ENCODE measurements around the gene FAM174C.

FAM174C gene

GRCh38 chr19:1275976-1276627, 772 bp downstream of the FAM174C start:
- Histone ChIP-seq H3K4me3 (ENCODE audit: low read length) (peak overlapping the region; percentile 76), H3K9me3 (ENCODE audit: control insufficient read depth, low read depth, low read length) (no peaks in the 10 kb centered on the region), H3K4me1 (ENCODE audit: control insufficient read depth, low read depth, low read length) (peaks cover 5% of the 10 kb centered on the region), H3K9ac (ENCODE audit: low read length) (peak overlapping the region; percentile 83), H3K27ac (ENCODE audit: low read length) (peak overlapping the region; percentile 70), H3K36me3 (ENCODE audit: control insufficient read depth, low read depth, low read length) (peaks cover 43% of the 10 kb centered on the region), H3K27me3 (ENCODE audit: control insufficient read depth, insufficient read depth, low read length) (no peaks in the 10 kb centered on the region)

- Histone ChIP-seq H3K27ac (ENCODE audit: low read length) (no peak overlapping the region), H3K4me3 (ENCODE audit: low read length) (peak overlapping the region; percentile 76), H3K4me1 (ENCODE audit: control insufficient read depth, low read depth, low read length) (peaks cover 5% of the 10 kb centered on the region)
Observed at GRCh38 chr19:1276628-1277022, 1.3 kb downstream of the FAM174C start.

GRCh38 chr19:1277061-1277460, 1.7 kb downstream of the FAM174C start:
- peaks cover 5% of the 10 kb centered on the region for H3K4me1 ChIP-seq (ENCODE audit: control insufficient read depth, low read depth, low read length)
- H3K27me3 ChIP-seq (ENCODE audit: control insufficient read depth, insufficient read depth, low read length): no peaks in the 10 kb centered on the region
- no peak overlapping the region for H3K9ac ChIP-seq (ENCODE audit: low read length)
- no peak overlapping the region for H3K27ac ChIP-seq (ENCODE audit: low read length)
- peaks cover 34% of the 10 kb centered on the region for H3K36me3 ChIP-seq (ENCODE audit: control insufficient read depth, low read depth, low read length)
- H3K4me3 ChIP-seq (ENCODE audit: low read length): no peak overlapping the region
- H3K9me3 ChIP-seq (ENCODE audit: control insufficient read depth, low read depth, low read length): no peaks in the 10 kb centered on the region

More at GRCh38 chr19:1276628-1277022, 1.3 kb downstream of the FAM174C start:
- no peaks in the 10 kb centered on the region for H3K27me3 ChIP-seq (ENCODE audit: control insufficient read depth, insufficient read depth, low read length)
- peaks cover 38% of the 10 kb centered on the region for H3K36me3 ChIP-seq (ENCODE audit: control insufficient read depth, low read depth, low read length)
- no peaks in the 10 kb centered on the region for H3K9me3 ChIP-seq (ENCODE audit: control insufficient read depth, low read depth, low read length)
- H3K9ac ChIP-seq (ENCODE audit: low read length): peak overlapping the region; percentile 83

- Histone ChIP-seq H3K27ac (ENCODE audit: low read length) (no peak overlapping the region), H3K36me3 (ENCODE audit: control insufficient read depth, low read depth, low read length) (peaks cover 24% of the 10 kb centered on the region), H3K27me3 (ENCODE audit: control insufficient read depth, insufficient read depth, low read length) (peaks cover under 1% of the 10 kb centered on the region), H3K9me3 (ENCODE audit: control insufficient read depth, low read depth, low read length) (no peaks in the 10 kb centered on the region), H3K4me3 (ENCODE audit: low read length) (no peak overlapping the region), H3K4me1 (ENCODE audit: control insufficient read depth, low read depth, low read length) (peaks cover 5% of the 10 kb centered on the region), H3K9ac (ENCODE audit: low read length) (no peak overlapping the region)
Observed at GRCh38 chr19:1278074-1278473, 2.7 kb downstream of the FAM174C start.

GRCh38 chr19:1278713-1279660, 3.7 kb downstream of the FAM174C start:
- H3K27me3 ChIP-seq (ENCODE audit: control insufficient read depth, insufficient read depth, low read length): peaks cover 8% of the 10 kb centered on the region
- peaks cover 1% of the 10 kb centered on the region for H3K4me1 ChIP-seq (ENCODE audit: control insufficient read depth, low read depth, low read length)
- H3K9ac ChIP-seq (ENCODE audit: low read length): no peak overlapping the region
- H3K36me3 ChIP-seq (ENCODE audit: control insufficient read depth, low read depth, low read length): peaks cover 15% of the 10 kb centered on the region
- no peak overlapping the region for H3K27ac ChIP-seq (ENCODE audit: low read length)
- H3K4me3 ChIP-seq (ENCODE audit: low read length): no peak overlapping the region
- H3K9me3 ChIP-seq (ENCODE audit: control insufficient read depth, low read depth, low read length): no peaks in the 10 kb centered on the region

- H3K9ac ChIP-seq (ENCODE audit: low read length): no peak overlapping the region
- peaks cover 6% of the 10 kb centered on the region for H3K36me3 ChIP-seq (ENCODE audit: control insufficient read depth, low read depth, low read length)
- H3K27ac ChIP-seq (ENCODE audit: low read length): no peak overlapping the region
- H3K4me3 ChIP-seq (ENCODE audit: low read length): no peak overlapping the region
- no peaks in the 10 kb centered on the region for H3K4me1 ChIP-seq (ENCODE audit: control insufficient read depth, low read depth, low read length)
- H3K27me3 ChIP-seq (ENCODE audit: control insufficient read depth, insufficient read depth, low read length): peaks cover 17% of the 10 kb centered on the region
- no peaks in the 10 kb centered on the region for H3K9me3 ChIP-seq (ENCODE audit: control insufficient read depth, low read depth, low read length)
Observed at GRCh38 chr19:1279782-1280341, 4.5 kb downstream of the FAM174C start.

- Histone ChIP-seq H3K9me3 (ENCODE audit: control insufficient read depth, low read depth, low read length) (no peaks in the 10 kb centered on the region), H3K9ac (ENCODE audit: low read length) (no peak overlapping the region), H3K4me1 (ENCODE audit: control insufficient read depth, low read depth, low read length) (peaks cover 4% of the 10 kb centered on the region), H3K27ac (ENCODE audit: low read length) (no peak overlapping the region), H3K27me3 (ENCODE audit: control insufficient read depth, insufficient read depth, low read length) (peaks cover 23% of the 10 kb centered on the region), H3K4me3 (ENCODE audit: low read length) (no peak overlapping the region), H3K36me3 (ENCODE audit: control insufficient read depth, low read depth, low read length) (peaks cover 6% of the 10 kb centered on the region)
Observed at GRCh38 chr19:1280636-1281568, 5.6 kb downstream of the FAM174C start.

GRCh38 chr19:1281569-1282287, 6.4 kb downstream of the FAM174C start:
- H3K9ac ChIP-seq (ENCODE audit: low read length): no peak overlapping the region
- no peak overlapping the region for H3K4me3 ChIP-seq (ENCODE audit: low read length)
- H3K9me3 ChIP-seq (ENCODE audit: control insufficient read depth, low read depth, low read length): no peaks in the 10 kb centered on the region
- H3K27me3 ChIP-seq (ENCODE audit: control insufficient read depth, insufficient read depth, low read length): peaks cover 27% of the 10 kb centered on the region
- peaks cover 4% of the 10 kb centered on the region for H3K4me1 ChIP-seq (ENCODE audit: control insufficient read depth, low read depth, low read length)
- H3K36me3 ChIP-seq (ENCODE audit: control insufficient read depth, low read depth, low read length): peaks cover 6% of the 10 kb centered on the region
- H3K27ac ChIP-seq (ENCODE audit: low read length): no peak overlapping the region

GRCh38 chr19:1282588-1283206, 7.4 kb downstream of the FAM174C start:
- H3K9ac ChIP-seq (ENCODE audit: low read length): no peak overlapping the region
- peaks cover 6% of the 10 kb centered on the region for H3K36me3 ChIP-seq (ENCODE audit: control insufficient read depth, low read depth, low read length)
- H3K9me3 ChIP-seq (ENCODE audit: control insufficient read depth, low read depth, low read length): no peaks in the 10 kb centered on the region
- H3K27me3 ChIP-seq (ENCODE audit: control insufficient read depth, insufficient read depth, low read length): peaks cover 29% of the 10 kb centered on the region
- no peak overlapping the region for H3K4me3 ChIP-seq (ENCODE audit: low read length)
- no peak overlapping the region for H3K27ac ChIP-seq (ENCODE audit: low read length)
- H3K4me1 ChIP-seq (ENCODE audit: control insufficient read depth, low read depth, low read length): peaks cover 4% of the 10 kb centered on the region

GRCh38 chr19:1283207-1283916, 8.0 kb downstream of the FAM174C start:
- Histone ChIP-seq H3K4me3 (ENCODE audit: low read length) (no peak overlapping the region), H3K36me3 (ENCODE audit: control insufficient read depth, low read depth, low read length) (peaks cover 6% of the 10 kb centered on the region), H3K27ac (ENCODE audit: low read length) (no peak overlapping the region), H3K27me3 (ENCODE audit: control insufficient read depth, insufficient read depth, low read length) (peaks cover 29% of the 10 kb centered on the region), H3K9me3 (ENCODE audit: control insufficient read depth, low read depth, low read length) (no peaks in the 10 kb centered on the region), H3K9ac (ENCODE audit: low read length) (no peak overlapping the region), H3K4me1 (ENCODE audit: control insufficient read depth, low read depth, low read length) (peaks cover 4% of the 10 kb centered on the region)

All from iPS-18a (cell line).